ENCODE measurements around the gene FXYD6. TPM values are rescaled to one million over a fixed set of nuclear protein-coding genes. Genes with fewer than 3 reads are reported as not detected.
A peak's percentile ranks its signal among the peaks of the same experiment; 100 is the strongest.

Gene FXYD6
- total and polyA plus RNA-seq, 4 donors, result 4.7 to 22.5 (median 12.3) TPM

DNA sequence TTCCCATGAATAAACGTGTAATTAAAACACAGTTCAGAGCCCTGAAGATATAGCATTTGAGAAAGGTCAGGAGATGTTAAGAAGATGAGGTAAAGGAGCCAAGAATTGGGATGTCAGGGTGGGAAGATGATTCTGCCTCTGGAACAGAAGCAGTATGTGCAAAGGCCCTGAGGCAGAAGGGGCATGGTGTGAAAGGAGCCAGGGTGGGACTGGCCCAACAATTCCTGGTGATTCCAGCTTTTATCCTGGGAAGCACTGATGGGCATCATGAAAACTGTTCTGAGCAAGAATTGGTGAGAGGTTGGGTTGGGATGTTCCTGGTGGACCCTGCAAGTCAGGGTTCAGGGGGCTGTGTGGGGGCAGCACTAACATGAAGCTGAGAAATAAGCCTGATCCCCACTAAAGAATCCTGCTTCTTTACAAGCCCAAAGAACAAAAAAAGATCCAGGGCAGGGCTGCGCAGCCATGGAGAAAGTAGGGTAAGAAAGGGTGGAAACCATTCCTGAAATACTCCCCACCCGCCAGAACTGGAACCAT is 2.5 kb upstream of the FXYD6 start:
- DNase-seq (ENCODE audit: low spot score), result no peak
- WGBS, result 84% methylated on average over 3 of the region's 3 CpGs
- H3K4me1 ChIP-seq (ENCODE audit: control insufficient read depth in 4 of 4, insufficient read depth in 4 of 4, low read length in 3 of 4), result peaks cover 0 to 10% (median 5%) of the 10 kb centered on the region in 4 donors

DNA sequence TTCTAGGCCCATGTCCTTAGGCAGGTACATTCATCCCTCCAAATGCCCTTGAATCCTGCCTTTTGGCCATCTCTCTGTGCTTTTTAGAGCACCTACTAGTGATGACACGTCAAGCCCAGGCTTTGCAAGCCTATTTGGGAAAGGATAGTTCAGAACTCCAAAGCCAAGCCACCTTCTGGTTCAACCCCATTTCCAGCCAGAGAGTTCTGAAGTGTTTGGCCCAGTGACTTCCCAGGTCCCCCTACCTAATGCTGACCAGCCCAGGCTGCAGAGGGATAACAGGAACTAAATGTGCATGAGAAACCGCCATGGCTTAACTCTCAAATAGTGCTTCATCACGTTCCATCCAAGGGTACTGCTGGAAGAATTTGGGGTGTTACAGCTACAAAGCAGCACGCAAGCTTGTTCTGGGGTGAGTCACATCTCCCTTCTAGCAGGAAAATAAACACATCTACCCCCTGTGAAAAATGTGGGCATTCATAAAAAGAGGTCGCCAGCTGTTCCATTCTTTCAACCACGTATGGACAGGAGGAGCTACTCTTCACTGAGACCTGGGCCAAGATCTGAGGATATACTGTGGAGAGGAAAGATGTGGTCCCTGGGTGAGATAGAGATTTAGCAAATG is 2.0 kb upstream of the FXYD6 start:
- no peaks in the 10 kb centered on the region for H3K9me3 ChIP-seq (ENCODE audit: control insufficient read depth in 4 of 4, low read length in 3 of 4)
- H3K27ac ChIP-seq (ENCODE audit: low read depth in 1 of 2, low read length in 2 of 2), result no peak overlapping the region
- TF ChIP-seq HNF4G (IDR thresholded peaks at IDR 0.05) (no peak), GABPA (IDR thresholded peaks at IDR 0.05 in 1 of 2, conservative IDR thresholded peaks at IDR 0.05 in 1 of 2) (no peak), JUND (IDR thresholded peaks at IDR 0.05) (no peak), HNF4A (conservative IDR thresholded peaks at IDR 0.05) (no peak), SP1 (IDR thresholded peaks at IDR 0.05) (no peak), EGR1 (IDR thresholded peaks at IDR 0.05; ENCODE audit: low read depth in 2 of 2) (no peak), TAF1 (conservative IDR thresholded peaks at IDR 0.05) (no peak)
- TF ChIP-seq, protein P1, sequence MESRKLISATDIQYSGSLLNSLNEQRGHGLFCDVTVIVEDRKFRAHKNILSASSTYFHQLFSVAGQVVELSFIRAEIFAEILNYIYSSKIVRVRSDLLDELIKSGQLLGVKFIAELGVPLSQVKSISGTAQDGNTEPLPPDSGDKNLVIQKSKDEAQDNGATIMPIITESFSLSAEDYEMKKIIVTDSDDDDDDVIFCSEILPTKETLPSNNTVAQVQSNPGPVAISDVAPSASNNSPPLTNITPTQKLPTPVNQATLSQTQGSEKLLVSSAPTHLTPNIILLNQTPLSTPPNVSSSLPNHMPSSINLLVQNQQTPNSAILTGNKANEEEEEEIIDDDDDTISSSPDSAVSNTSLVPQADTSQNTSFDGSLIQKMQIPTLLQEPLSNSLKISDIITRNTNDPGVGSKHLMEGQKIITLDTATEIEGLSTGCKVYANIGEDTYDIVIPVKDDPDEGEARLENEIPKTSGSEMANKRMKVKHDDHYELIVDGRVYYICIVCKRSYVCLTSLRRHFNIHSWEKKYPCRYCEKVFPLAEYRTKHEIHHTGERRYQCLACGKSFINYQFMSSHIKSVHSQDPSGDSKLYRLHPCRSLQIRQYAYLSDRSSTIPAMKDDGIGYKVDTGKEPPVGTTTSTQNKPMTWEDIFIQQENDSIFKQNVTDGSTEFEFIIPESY (IDR thresholded peaks at IDR 0.05), result no peak
- TF ChIP-seq, protein P2, sequence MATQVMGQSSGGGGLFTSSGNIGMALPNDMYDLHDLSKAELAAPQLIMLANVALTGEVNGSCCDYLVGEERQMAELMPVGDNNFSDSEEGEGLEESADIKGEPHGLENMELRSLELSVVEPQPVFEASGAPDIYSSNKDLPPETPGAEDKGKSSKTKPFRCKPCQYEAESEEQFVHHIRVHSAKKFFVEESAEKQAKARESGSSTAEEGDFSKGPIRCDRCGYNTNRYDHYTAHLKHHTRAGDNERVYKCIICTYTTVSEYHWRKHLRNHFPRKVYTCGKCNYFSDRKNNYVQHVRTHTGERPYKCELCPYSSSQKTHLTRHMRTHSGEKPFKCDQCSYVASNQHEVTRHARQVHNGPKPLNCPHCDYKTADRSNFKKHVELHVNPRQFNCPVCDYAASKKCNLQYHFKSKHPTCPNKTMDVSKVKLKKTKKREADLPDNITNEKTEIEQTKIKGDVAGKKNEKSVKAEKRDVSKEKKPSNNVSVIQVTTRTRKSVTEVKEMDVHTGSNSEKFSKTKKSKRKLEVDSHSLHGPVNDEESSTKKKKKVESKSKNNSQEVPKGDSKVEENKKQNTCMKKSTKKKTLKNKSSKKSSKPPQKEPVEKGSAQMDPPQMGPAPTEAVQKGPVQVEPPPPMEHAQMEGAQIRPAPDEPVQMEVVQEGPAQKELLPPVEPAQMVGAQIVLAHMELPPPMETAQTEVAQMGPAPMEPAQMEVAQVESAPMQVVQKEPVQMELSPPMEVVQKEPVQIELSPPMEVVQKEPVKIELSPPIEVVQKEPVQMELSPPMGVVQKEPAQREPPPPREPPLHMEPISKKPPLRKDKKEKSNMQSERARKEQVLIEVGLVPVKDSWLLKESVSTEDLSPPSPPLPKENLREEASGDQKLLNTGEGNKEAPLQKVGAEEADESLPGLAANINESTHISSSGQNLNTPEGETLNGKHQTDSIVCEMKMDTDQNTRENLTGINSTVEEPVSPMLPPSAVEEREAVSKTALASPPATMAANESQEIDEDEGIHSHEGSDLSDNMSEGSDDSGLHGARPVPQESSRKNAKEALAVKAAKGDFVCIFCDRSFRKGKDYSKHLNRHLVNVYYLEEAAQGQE (IDR thresholded peaks at IDR 0.05), result no peak
- H3K9ac ChIP-seq (ENCODE audit: low read depth in 1 of 2, low read length in 2 of 2), result no peak overlapping the region
- peaks cover 0 to 19% (median 1%) of the 10 kb centered on the region in 4 donors for H3K27me3 ChIP-seq (ENCODE audit: control insufficient read depth in 4 of 4, insufficient read depth in 4 of 4, low read length in 3 of 4)
- no peaks in the 10 kb centered on the region for H3K36me3 ChIP-seq (ENCODE audit: control insufficient read depth in 4 of 4, insufficient read depth in 3 of 4, low read depth in 1 of 4, low read length in 3 of 4)
- WGBS, result 81% methylated on average over 6 of the region's 6 CpGs
- no peak overlapping the region for H3K4me3 ChIP-seq (ENCODE audit: low read depth in 1 of 3, low read length in 3 of 3)
- peaks cover 0 to 13% (median 8%) of the 10 kb centered on the region in 4 donors for H3K4me1 ChIP-seq (ENCODE audit: control insufficient read depth in 4 of 4, insufficient read depth in 4 of 4, low read length in 3 of 4)
- DNase-seq (ENCODE audit: low spot score), result peak; percentile 4

More for the DNA sequence above, 2.5 kb upstream of the FXYD6 start:
- TF ChIP-seq, protein P3, sequence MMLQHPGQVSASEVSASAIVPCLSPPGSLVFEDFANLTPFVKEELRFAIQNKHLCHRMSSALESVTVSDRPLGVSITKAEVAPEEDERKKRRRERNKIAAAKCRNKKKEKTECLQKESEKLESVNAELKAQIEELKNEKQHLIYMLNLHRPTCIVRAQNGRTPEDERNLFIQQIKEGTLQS (IDR thresholded peaks at IDR 0.05), result no peak
- TF ChIP-seq, protein P1 (IDR thresholded peaks at IDR 0.05), result no peak
- TF ChIP-seq FOXA1 (IDR thresholded peaks at IDR 0.05) (no peak), HNF4A (conservative IDR thresholded peaks at IDR 0.05) (no peak), SP1 (IDR thresholded peaks at IDR 0.05) (no peak), TAF1 (conservative IDR thresholded peaks at IDR 0.05) (no peak), RAD21 (IDR thresholded peaks at IDR 0.05) (no peak), EGR1 (IDR thresholded peaks at IDR 0.05; ENCODE audit: low read depth in 2 of 2) (no peak)
- TF ChIP-seq, protein P4, sequence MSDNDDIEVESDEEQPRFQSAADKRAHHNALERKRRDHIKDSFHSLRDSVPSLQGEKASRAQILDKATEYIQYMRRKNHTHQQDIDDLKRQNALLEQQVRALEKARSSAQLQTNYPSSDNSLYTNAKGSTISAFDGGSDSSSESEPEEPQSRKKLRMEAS (IDR thresholded peaks at IDR 0.05), result no peak
- TF ChIP-seq, protein P2 (IDR thresholded peaks at IDR 0.05), result no peak
- no peak overlapping the region for H3K27ac ChIP-seq (ENCODE audit: low read depth in 1 of 2, low read length in 2 of 2)
- H3K4me3 ChIP-seq (ENCODE audit: low read depth in 1 of 3, low read length in 3 of 3), result no peak overlapping the region
- H3K36me3 ChIP-seq (ENCODE audit: control insufficient read depth in 4 of 4, insufficient read depth in 3 of 4, low read depth in 1 of 4, low read length in 3 of 4), result no peaks in the 10 kb centered on the region
- H3K27me3 ChIP-seq (ENCODE audit: control insufficient read depth in 4 of 4, insufficient read depth in 4 of 4, low read length in 3 of 4), result peaks cover 0 to 19% (median 1%) of the 10 kb centered on the region in 4 donors
- no peaks in the 10 kb centered on the region for H3K9me3 ChIP-seq (ENCODE audit: control insufficient read depth in 4 of 4, low read length in 3 of 4)
- no peak overlapping the region for H3K9ac ChIP-seq (ENCODE audit: low read depth in 1 of 2, low read length in 2 of 2)
